GM21619 (cell line): ENCODE measurements around the gene SLCO1B1.

ENCODE experiments used
- ATAC-seq: cut with Tn5 transposase; IDR thresholded peaks from one replicate; pipeline ENCODE4 v1.9.1; 2021; ENCODE audit not compliant: unreplicated experiment

SLCO1B1 gene

GRCh38 chr12:21220266-21220665 is 89.3 kb downstream of the SLCO1B1 start:
- no peak for ATAC-seq

- no peak for ATAC-seq
Measured at GRCh38 chr12:21221072-21221471, 90.1 kb downstream of the SLCO1B1 start.

GRCh38 chr12:21221778-21222177 is 90.8 kb downstream of the SLCO1B1 start:
- no peak for ATAC-seq

DNA sequence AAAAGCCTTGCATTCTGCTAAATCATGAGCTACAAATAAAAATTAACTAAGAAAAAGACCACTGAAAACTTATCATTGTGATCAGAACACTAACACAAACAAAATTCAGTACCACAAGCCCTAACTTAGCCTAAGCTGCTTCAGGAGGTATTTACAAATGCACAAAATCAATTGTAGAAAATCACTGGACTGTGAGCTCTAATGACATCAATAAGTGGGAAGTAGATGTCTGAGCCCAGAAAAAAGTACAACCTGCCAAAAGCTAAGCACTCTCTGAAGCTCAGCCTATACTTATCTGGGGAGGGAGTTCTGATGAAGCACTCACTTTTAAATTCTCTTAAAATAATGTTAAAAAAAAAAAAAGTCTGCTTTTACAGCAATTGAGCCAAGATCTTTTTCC is 92.9 kb downstream of the SLCO1B1 start:
- no peak for ATAC-seq

DNA sequence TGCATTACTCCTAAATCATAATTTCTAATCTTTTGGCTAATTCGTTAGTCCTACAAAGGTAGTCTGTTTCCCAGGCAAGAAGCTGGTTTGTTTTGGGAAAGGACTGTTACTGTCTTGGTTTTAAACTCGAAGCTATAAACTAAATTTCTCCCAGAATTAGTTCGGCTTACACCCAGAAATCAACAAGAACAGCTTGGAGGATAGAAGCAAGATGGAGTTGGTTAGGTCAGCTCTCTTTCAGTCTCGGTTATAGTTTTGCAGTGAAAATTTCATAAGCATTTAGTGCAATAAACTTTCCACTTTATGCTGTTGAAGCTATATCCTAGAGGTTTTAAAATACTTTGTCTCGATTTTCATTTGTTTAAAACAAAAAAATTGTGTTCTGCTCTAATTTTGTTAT is 103.4 kb downstream of the SLCO1B1 start:
- no peak for ATAC-seq

DNA sequence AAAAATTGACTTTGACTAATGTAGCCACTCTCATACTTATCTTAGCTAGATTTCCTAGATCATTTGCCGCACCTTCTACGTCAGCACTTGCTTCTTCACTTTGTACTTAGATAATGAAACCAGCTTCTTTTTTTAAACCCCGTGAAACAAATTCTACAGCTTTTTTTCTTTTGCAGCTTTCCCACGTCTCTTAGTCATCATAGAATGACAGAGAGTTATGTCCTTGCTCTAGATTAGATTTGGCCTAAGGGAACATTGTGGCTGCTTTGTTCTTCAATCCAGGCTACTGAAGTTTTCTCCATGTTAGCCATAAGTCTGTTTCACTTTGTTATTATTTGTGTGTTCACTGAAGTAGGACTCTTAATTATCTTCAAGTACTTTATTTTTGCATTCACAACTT is 108.9 kb downstream of the SLCO1B1 start:
- ATAC-seq: no peak

DNA sequence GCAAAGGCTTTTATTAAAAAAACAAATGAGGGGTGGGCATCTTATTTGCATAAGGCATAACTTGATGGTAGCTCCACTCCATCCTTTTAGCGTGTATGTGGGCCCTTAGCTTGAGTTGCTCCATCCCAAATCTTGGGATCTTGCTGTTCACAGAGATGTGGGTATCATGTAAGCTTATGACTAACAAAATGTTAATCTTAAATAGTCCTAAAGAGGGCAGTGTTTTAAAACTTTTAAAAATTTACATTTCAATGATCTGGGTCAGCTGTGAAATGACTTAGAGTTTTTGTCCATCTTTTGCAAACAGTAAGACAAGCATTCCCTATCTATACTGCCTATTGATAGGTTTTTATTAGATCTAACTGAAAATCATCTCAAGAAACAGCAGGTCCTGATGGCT is 117.7 kb downstream of the SLCO1B1 start:
- ATAC-seq: no peak

GRCh38 chr12:21252070-21252469 is 121.1 kb downstream of the SLCO1B1 start:
- ATAC-seq: no peak

DNA sequence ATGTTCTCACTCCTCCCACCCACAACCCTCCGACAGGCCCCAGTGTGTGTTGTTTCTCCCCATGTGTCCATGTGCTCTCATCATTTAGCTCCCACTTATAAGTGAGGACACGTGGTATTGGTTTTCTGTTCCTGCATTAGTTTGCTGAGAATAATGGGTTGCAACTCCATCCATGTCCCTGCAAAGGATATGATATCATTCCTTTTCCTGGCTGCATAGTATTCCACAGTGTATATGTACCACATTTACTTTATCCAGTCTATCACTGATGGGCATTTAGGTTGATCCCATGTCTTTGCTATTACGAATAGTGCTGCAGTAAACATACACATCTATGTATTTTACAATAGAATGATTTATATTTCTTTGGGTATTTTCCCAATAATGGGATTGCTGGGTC is 126.2 kb downstream of the SLCO1B1 start:
- ATAC-seq: no peak

DNA sequence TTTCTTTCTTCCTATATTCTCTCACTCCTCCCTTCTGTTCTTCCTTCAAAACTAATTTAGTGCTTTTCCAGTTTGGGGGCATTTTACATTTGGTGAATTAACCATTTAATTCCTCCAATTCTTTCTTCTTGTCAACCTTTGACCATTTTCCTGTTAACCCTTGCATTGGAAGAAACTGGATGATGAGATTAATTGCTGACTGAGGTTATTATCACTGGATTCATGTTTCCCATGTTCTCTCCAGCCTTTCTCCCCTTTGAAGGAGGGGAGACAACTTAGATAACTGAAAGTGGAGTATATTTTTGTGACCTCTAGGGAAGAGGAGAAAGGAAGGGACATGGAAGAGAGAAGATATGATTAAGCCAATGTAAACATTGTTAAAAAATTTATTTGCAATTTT is 133.2 kb downstream of the SLCO1B1 start:
- no peak for ATAC-seq

DNA sequence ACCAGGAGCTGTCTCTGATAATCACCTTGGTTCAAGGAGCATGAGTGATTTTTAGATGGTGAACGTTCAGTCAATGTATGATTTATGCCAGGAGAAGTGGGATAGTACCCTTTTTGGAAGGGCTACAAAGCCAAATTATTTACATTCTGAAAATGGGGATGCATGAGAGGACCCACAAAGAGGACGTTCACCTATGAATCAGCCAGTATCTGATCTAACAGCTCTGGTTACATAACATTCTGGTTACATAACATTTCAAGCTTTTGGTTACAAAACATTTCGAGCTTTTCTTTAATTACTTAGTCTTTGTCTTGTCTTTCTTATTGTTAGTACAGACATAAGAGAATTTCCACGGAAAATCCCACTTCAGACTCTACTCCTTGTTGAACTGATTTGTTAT is 134.9 kb downstream of the SLCO1B1 start:
- no peak for ATAC-seq

GRCh38 chr12:21276826-21277225 is 145.8 kb downstream of the SLCO1B1 start:
- no peak for ATAC-seq
